WTC11 (cell line): ENCODE results near the gene SEMA4G. TPM values are rescaled to one million over a fixed set of nuclear protein-coding genes. Genes with fewer than 3 reads are reported as not detected.

ENCODE experiments used
- ATAC-seq: fragments of 200-7000 bp; cut with Tn5 transposase; 2 replicates; pipeline ENCODE4 v1.10.0; 2021; ENCODE audit warnings: mild to moderate bottlenecking, moderate library complexity
- CTCF ChIA-PET: fragments of 300-600 bp; sonication (Branson Sonifier 250); formaldehyde crosslinking; loops from one replicate; lab custom pipeline; 2021; ENCODE audit warnings: antibody characterized with exemption; lab: Charles Lee
- POLR2A ChIA-PET: fragments of 350-600 bp; sonication (Branson Sonifier 250); formaldehyde crosslinking; loops from one replicate; lab custom pipeline; 2021; ENCODE audit warnings: antibody characterized with exemption; lab: Charles Lee
- DNase-seq: peaks from one replicate; pipeline ENCODE4 v3.0.0; 2021; ENCODE audit warnings: low spot score
- H3K27ac Mint-ChIP-seq: 2 replicates; pipeline ENCODE4 v1.8.0; 2021; ENCODE audit warnings: mixed read lengths
- H3K27me3 Mint-ChIP-seq: 2 replicates; pipeline ENCODE4 v1.8.0; 2021; ENCODE audit warnings: low read depth, mild to moderate bottlenecking, moderate library complexity, mixed read lengths
- H3K36me3 Mint-ChIP-seq: 2 replicates; pipeline ENCODE4 v1.8.0; 2021; ENCODE audit warnings: mixed read lengths
- H3K4me1 Mint-ChIP-seq: 2 replicates; pipeline ENCODE4 v1.8.0; 2022; ENCODE audit warnings: mixed read lengths
- H3K4me3 Mint-ChIP-seq: 2 replicates; pipeline ENCODE4 v1.8.0; 2021; ENCODE audit warnings: mild to moderate bottlenecking, moderate library complexity, mixed read lengths
- H3K9me3 Mint-ChIP-seq: 2 replicates; pipeline ENCODE4 v1.8.0; 2021; ENCODE audit warnings: mixed read lengths
- AFF4 ChIP-seq: sonication (generic); formaldehyde crosslinking; IDR thresholded peaks from 2 replicates; pipeline ENCODE4 v1.8.1; 2023; ENCODE audit warnings: mild to moderate bottlenecking, missing genetic modification reagents, borderline replicate concordance
- ATF3 ChIP-seq: sonication (generic); formaldehyde crosslinking; conservative IDR thresholded peaks from 2 replicates; pipeline ENCODE4 v1.8.1; 2022; ENCODE audit warnings: mild to moderate bottlenecking, missing genetic modification reagents
- CDX4 ChIP-seq: fragments of 250-450 bp; sonication (Bioruptor Pico); IDR thresholded peaks from 2 replicates; pipeline ENCODE4 v1.9.0; 2021; ENCODE audit warnings: moderate library complexity, mild to moderate bottlenecking, inconsistent platforms, borderline replicate concordance
- E2F4 ChIP-seq: sonication (generic); formaldehyde crosslinking; IDR thresholded peaks from 2 replicates; pipeline ENCODE4 v1.8.1; 2022; ENCODE audit warnings: low read depth, mild to moderate bottlenecking, moderate library complexity, missing genetic modification reagents, borderline replicate concordance
- ESRRA ChIP-seq: sonication (generic); formaldehyde crosslinking; IDR thresholded peaks from 2 replicates; pipeline ENCODE4 v1.8.1; 2022; ENCODE audit warnings: mild to moderate bottlenecking, missing genetic modification reagents, borderline replicate concordance
- GTF2I ChIP-seq: fragments of 250-450 bp; sonication (Bioruptor Pico); conservative IDR thresholded peaks from 2 replicates; pipeline ENCODE4 v1.4.0; 2021; ENCODE audit warnings: mild to moderate bottlenecking
- MXD4 ChIP-seq: fragments of 250-450 bp; sonication (Bioruptor Pico); IDR thresholded peaks from 2 replicates; pipeline ENCODE4 v1.8.0; 2021; ENCODE audit warnings: mild to moderate bottlenecking, moderate library complexity, borderline replicate concordance
- SP1 ChIP-seq: sonication (generic); formaldehyde crosslinking; conservative IDR thresholded peaks from 2 replicates; pipeline ENCODE4 v1.8.1; 2022; ENCODE audit warnings: missing genetic modification reagents
- TCF7 ChIP-seq: sonication (generic); formaldehyde crosslinking; IDR thresholded peaks from 2 replicates; pipeline ENCODE4 v1.8.0; 2022; ENCODE audit warnings: mild to moderate bottlenecking, low read depth, missing genetic modification reagents, moderate library complexity
- TEAD4 ChIP-seq: sonication (generic); formaldehyde crosslinking; IDR thresholded peaks from 2 replicates; pipeline ENCODE4 v1.8.0; 2022; ENCODE audit warnings: mild to moderate bottlenecking, missing genetic modification reagents
- USF1 ChIP-seq: sonication (generic); formaldehyde crosslinking; IDR thresholded peaks from 2 replicates; pipeline ENCODE4 v1.8.0; 2022; ENCODE audit warnings: mild to moderate bottlenecking, missing genetic modification reagents
- ZNF396 ChIP-seq: fragments of 250-450 bp; sonication (Bioruptor Pico); IDR thresholded peaks from 2 replicates; pipeline ENCODE4 v1.8.0; 2021; ENCODE audit warnings: mild to moderate bottlenecking, moderate library complexity, borderline replicate concordance
- ZNF512 ChIP-seq: sonication (generic); formaldehyde crosslinking; IDR thresholded peaks from 2 replicates; pipeline ENCODE4 v1.8.1; 2022; ENCODE audit warnings: missing genetic modification reagents, borderline replicate concordance
- total RNA-seq: library from RNA; stranded (reverse); gene quantifications from 3 replicates; pipeline ENCODE4 v1.2.3, GENCODE V29; 2021

Gene SEMA4G
- total RNA-seq, 1 experiment from 2014 or later = 11.8 TPM

GRCh38 chr10:101003639-101004206 is 34.4 kb downstream of the SEMA4G start (continued):
- TF ChIP-seq ZNF512 (no peak), ATF3 (CRISPR knock-in tag) (no peak), SP1 (no peak)

- CTCF ChIA-PET = interaction anchor here (0.7 to 12.2 kb wide), 3 partner anchors 9 to 45 kb away, joined by 3 to 277 read pairs (median 7); no protein-coding TSS in a partner anchor
- Mint-ChIP-seq H3K36me3 (peaks cover 13% of the 10 kb centered on the region), H3K4me3 (no peak overlapping the region), H3K9me3 (no peaks in the 10 kb centered on the region), H3K27me3 (no peaks in the 10 kb centered on the region), H3K4me1 (peaks cover 17% of the 10 kb centered on the region), H3K27ac (no peak overlapping the region)
- DNase-seq (no peak), ATAC-seq (no peak)
- POLR2A ChIA-PET = no interaction called here
- TF ChIP-seq CDX4 (CRISPR knock-in tag) (no peak), MXD4 (no peak), ZNF396 (no peak), ESRRA (no peak), TEAD4 (CRISPR knock-in tag) (no peak), E2F4 (CRISPR knock-in tag) (no peak), USF1 (CRISPR knock-in tag) (no peak)
- TF ChIP-seq, all 79 proteins: peak for 0
Observed at GRCh38 chr10:101005361-101005760, 36.1 kb downstream of the SEMA4G start.

GRCh38 chr10:101005869-101006567 is 36.7 kb downstream of the SEMA4G start:
- peaks cover 12% of the 10 kb centered on the region for H3K4me1 Mint-ChIP-seq
- no peak for TF ChIP-seq AFF4 (CRISPR knock-in tag)
- TF ChIP-seq GTF2I = no peak
- no peak for TF ChIP-seq TCF7 (CRISPR knock-in tag)
- TF ChIP-seq, all 79 proteins: peak for 0
- ATAC-seq (no peak), DNase-seq (no peak)
- ChIA-PET CTCF (interaction anchor here (0.7 to 7.2 kb wide), 4 partner anchors 9 to 44 kb away, joined by 3 to 273 read pairs (median 5); partner anchors contain the start of genes LZTS2 and SEMA4G), POLR2A (interaction anchor here (1.1 kb wide), 1 partner anchor 9 kb away, joined by 3 read pairs; no protein-coding TSS in a partner anchor)
- no peak overlapping the region for H3K4me3 Mint-ChIP-seq
- no peaks in the 10 kb centered on the region for H3K9me3 Mint-ChIP-seq
- no peaks in the 10 kb centered on the region for H3K27me3 Mint-ChIP-seq
- H3K27ac Mint-ChIP-seq = no peak overlapping the region
- peaks cover 13% of the 10 kb centered on the region for H3K36me3 Mint-ChIP-seq
